ENCODE data around the gene ADCY1.

The ADCY1 gene

DNA sequence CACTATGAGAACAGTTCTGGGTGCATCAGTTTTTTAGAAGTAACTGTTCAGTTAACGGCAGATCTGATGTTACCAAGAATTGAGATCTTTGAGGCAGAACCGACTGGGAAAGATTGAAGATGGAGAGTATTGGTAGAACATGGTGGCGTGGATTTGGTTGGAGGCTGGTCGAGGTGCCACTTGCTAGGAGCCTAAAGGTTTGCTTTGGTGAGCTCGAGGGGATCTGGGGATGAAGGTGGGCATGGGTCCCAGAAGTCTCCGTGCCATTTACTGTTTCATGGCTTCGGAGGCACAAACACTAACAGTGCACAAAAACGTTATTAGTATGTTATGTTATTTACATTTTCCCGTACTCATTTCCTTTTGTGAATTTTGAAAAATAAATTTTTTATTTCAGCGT is 81.4 kb downstream of the ADCY1 start:
- Histone ChIP-seq H3K27ac (ENCODE audit: low read depth, low read length, severe bottlenecking) (no peak overlapping the region), H3K9me3 (ENCODE audit: control insufficient read depth, low read length) (no peaks in the 10 kb centered on the region), H3K4me3 (ENCODE audit: extremely low read depth, insufficient read depth, low read length, poor library complexity, severe bottlenecking) (no peak overlapping the region), H3K4me1 (ENCODE audit: control insufficient read depth, insufficient read depth, low read length, poor library complexity, severe bottlenecking) (no peaks in the 10 kb centered on the region), H3K36me3 (ENCODE audit: control insufficient read depth, insufficient read depth, low read length) (no peaks in the 10 kb centered on the region)
- WGBS, 2 experiments (ENCODE audit: insufficient coverage in 2 of 2), result 92 to 97% methylated on average over 3 to 6 of the region's 10 CpGs

DNA sequence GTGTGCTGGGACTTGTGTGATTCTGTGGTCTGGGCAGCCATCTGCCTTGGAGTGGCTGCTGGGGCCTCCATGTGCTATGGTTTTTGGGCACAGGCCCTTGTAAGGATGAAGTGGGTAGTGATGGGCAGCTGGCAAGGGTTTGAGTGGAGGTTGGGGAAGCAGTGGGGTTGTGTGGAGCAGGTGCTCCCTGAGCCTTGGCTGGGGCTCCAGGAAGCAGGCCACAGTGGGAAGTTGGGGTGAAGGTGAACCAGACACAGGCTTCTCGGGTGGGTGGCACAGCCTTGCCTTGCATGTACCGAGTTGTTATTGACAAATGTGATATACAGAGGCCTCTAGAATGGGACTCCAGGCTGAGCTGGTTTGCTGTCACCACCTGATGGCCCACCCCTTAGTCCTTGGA is 82.3 kb downstream of the ADCY1 start:
- Histone ChIP-seq H3K9me3 (ENCODE audit: control insufficient read depth, low read length) (no peaks in the 10 kb centered on the region), H3K27ac (ENCODE audit: low read depth, low read length, severe bottlenecking) (no peak overlapping the region), H3K4me1 (ENCODE audit: control insufficient read depth, insufficient read depth, low read length, poor library complexity, severe bottlenecking) (no peaks in the 10 kb centered on the region), H3K36me3 (ENCODE audit: control insufficient read depth, insufficient read depth, low read length) (no peaks in the 10 kb centered on the region), H3K4me3 (ENCODE audit: extremely low read depth, insufficient read depth, low read length, poor library complexity, severe bottlenecking) (no peak overlapping the region)
- WGBS, 2 experiments (ENCODE audit: insufficient coverage in 2 of 2), result 66 to 83% methylated on average over 2 of the region's 2 CpGs

DNA sequence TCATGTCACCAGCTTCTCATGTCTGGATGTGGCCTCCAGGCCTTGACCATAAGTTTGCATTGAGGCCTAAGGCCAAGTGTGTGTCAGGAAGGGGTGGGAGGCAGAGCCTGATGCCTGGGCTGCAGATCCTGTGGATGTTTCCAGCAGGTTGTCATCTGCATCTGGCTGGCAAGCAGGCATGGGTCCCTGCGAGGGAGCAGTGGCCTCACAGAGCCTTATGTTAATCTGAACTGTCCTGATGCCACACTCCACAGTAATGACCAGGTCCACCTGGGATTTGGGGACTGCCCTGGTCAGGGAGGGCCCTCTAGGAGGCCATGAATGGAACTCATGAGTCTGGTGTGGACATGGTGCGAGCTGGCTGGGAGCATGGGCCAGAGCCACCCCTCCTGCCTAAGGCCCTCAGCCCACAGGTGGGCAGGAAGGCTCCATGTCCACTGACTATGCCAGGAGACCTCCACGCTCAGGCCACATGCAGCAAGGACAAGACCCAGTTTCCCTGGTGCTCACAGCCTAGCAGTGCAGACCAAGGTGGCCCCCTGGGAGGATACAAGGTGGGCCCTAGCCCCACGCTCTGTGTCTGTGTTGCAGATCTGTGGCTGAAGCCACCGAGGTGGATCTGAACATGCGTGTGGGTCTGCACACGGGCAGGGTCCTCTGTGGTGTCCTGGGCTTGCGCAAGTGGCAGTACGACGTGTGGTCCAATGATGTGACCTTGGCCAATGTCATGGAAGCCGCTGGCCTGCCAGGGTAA is 83.1 kb downstream of the ADCY1 start:
- 95 to 96% methylated on average over 10 of the region's 11 CpGs for WGBS, 2 experiments (ENCODE audit: insufficient coverage in 2 of 2)
- Histone ChIP-seq H3K36me3 (ENCODE audit: control insufficient read depth, insufficient read depth, low read length) (no peaks in the 10 kb centered on the region), H3K4me3 (ENCODE audit: extremely low read depth, insufficient read depth, low read length, poor library complexity, severe bottlenecking) (no peak overlapping the region), H3K4me1 (ENCODE audit: control insufficient read depth, insufficient read depth, low read length, poor library complexity, severe bottlenecking) (no peaks in the 10 kb centered on the region), H3K9me3 (ENCODE audit: control insufficient read depth, low read length) (no peaks in the 10 kb centered on the region), H3K27ac (ENCODE audit: low read depth, low read length, severe bottlenecking) (no peak overlapping the region)

DNA sequence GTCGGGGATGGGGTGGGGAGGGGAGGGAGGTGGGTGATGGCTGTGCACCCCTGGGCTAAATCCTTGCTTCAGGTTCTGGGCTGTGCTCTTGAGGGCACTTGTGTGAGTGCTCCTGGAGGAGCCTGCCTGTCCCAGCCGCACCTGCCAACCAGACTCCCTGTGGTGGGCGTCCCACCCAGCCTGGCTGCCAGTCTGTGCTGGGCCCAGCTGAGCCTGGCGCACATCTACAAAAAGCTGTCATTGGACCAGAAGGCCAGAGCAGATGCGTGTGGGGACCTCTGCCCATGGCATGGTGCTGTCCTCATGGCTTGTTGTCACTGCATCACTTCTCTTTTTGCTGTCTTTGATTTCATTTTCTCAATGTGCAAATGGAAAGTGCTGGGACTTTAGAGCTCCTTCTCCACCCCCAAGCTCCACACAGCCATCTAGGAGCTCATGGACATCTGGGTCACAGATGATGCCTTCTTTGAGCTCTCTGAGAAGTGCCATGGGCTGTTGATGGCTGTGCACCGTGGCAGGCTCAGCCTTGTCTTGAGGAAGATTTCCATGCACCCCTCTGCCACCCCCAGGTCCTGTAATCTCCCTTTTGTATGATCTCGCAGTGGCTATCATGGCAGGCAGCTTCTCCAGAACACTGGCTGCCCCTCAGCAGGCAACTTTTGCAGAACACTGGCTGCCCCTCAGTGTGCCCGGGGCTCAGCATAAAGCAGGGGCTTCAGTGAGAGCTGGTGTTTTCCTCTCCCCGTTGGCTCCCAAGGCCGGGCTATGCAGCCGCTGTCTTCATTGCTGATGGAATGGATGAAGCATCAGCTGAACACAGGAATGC is 83.9 kb downstream of the ADCY1 start:
- no peak overlapping the region for H3K4me3 ChIP-seq (ENCODE audit: extremely low read depth, insufficient read depth, low read length, poor library complexity, severe bottlenecking)
- no peaks in the 10 kb centered on the region for H3K4me1 ChIP-seq (ENCODE audit: control insufficient read depth, insufficient read depth, low read length, poor library complexity, severe bottlenecking)
- 90% methylated on average over 8 to 11 of the region's 11 CpGs for WGBS, 2 experiments (ENCODE audit: insufficient coverage in 2 of 2)
- no peaks in the 10 kb centered on the region for H3K36me3 ChIP-seq (ENCODE audit: control insufficient read depth, insufficient read depth, low read length)
- no peak overlapping the region for H3K27ac ChIP-seq (ENCODE audit: low read depth, low read length, severe bottlenecking)
- no peaks in the 10 kb centered on the region for H3K9me3 ChIP-seq (ENCODE audit: control insufficient read depth, low read length)

DNA sequence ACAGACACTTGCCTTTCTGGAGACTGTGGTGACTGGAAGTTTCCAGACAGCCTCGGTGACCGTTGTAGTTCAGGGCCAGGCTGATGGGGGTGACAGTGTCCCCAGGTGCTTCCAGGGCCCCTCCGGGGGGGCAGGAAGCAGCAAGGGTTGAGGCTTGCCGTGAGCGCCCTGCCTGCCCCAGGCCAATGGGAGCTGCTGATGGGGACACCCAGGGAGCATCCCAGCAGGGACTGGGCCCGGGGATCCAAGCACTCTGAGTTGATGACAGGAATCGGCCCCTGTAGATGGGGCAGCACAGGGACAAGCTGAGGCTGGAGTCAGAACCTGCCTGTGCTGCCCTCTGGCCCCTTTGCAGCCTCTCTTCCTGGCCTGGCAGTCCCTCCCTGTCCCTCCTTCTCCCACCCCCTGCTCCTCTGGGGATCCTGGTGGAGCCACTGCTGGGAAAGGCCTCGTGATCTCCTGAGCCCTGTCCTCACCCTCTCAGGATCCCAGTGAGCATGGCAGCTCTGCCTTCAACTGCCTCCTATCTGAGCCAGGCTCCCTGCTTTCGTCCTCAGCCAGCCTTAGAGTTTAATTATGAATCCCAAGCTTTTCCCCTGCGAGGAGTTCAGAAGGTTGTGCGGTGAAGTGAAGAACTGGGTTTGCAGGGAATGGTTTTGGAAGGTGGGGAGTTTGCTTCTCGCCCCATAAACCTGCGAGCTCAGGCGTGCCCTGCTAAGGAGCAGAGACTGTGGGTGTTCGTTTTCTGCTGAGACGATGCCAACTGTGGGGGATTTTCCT is 84.7 kb downstream of the ADCY1 start:
- no peaks in the 10 kb centered on the region for H3K36me3 ChIP-seq (ENCODE audit: control insufficient read depth, insufficient read depth, low read length)
- H3K4me3 ChIP-seq (ENCODE audit: extremely low read depth, insufficient read depth, low read length, poor library complexity, severe bottlenecking), result no peak overlapping the region
- 88 to 91% methylated on average over 14 to 15 of the region's 16 CpGs for WGBS, 2 experiments (ENCODE audit: insufficient coverage in 2 of 2)

DNA sequence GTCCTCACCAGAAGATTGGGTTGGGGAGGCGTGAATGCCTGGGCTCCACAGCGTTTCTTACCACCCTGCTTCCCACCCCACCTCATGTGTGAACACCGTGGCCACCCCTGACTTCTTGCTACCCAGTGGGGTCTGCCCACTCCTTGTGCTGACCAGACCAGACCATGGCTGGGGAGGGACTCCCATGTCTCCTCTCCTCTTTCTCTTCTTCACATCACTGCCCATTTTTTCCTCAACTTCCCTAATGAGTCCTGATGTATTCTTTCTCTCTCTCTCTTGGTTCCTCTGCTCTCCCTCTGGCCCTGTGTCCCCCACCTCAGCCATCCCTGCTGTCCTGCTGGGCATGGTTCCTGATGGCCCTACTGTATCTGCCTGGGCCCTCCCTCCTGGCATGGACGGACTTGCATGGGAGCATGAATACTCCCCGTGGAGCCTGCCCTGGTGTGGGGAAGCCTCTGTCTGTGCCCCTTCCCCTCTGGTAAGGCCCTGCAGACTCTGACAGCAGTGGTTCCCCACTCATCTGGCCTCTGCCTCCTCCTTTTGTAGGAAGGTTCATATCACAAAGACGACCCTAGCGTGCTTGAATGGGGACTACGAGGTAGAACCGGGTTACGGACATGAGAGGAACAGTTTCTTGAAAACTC is 85.5 kb downstream of the ADCY1 start:
- 85 to 93% methylated on average over 8 to 10 of the region's 10 CpGs for WGBS, 2 experiments (ENCODE audit: insufficient coverage in 2 of 2)
- Histone ChIP-seq H3K36me3 (ENCODE audit: control insufficient read depth, insufficient read depth, low read length) (no peaks in the 10 kb centered on the region), H3K4me3 (ENCODE audit: extremely low read depth, insufficient read depth, low read length, poor library complexity, severe bottlenecking) (no peak overlapping the region), H3K27ac (ENCODE audit: low read depth, low read length, severe bottlenecking) (no peak overlapping the region), H3K9me3 (ENCODE audit: control insufficient read depth, low read length) (no peaks in the 10 kb centered on the region), H3K4me1 (ENCODE audit: control insufficient read depth, insufficient read depth, low read length, poor library complexity, severe bottlenecking) (no peaks in the 10 kb centered on the region)

More for the DNA sequence above, 84.7 kb downstream of the ADCY1 start:
- no peak overlapping the region for H3K27ac ChIP-seq (ENCODE audit: low read depth, low read length, severe bottlenecking)
- no peaks in the 10 kb centered on the region for H3K9me3 ChIP-seq (ENCODE audit: control insufficient read depth, low read length)
- no peaks in the 10 kb centered on the region for H3K4me1 ChIP-seq (ENCODE audit: control insufficient read depth, insufficient read depth, low read length, poor library complexity, severe bottlenecking)

DNA sequence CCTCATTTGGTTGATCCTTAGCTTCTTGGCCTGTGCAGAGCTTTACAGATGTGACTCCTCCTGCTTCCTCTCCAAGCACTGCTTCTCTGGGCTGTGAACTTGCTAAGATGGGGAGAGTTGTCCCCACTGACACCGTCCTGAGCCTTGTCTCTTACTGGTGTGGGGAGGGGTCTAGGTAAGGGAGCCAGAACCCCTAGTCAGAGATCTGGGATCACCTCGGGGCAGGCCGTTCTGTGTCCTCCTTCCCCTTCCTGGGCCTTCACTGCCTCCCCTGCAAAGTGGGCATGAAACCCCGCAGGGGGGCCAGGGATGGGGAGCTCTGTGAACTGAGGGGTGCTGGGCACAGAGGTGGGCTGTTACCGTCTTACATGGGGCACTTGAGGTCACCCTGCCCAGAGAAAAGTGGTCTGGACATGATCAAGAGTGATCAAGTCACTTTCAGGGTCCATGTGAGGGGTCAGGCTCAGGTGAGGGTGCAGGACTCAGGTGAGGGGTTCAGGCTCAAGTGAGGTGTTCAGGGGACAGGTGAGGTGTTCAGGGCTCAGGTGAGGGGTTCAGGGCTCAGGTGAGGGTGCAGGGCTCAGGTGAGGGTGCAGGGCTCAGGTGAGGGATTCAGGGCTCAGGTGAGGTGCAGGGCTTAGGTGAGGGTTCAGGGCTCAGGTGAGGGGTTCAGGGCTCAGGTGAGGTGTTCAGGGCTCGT is 86.2 kb downstream of the ADCY1 start:
- Histone ChIP-seq H3K36me3 (ENCODE audit: control insufficient read depth, insufficient read depth, low read length) (no peaks in the 10 kb centered on the region), H3K9me3 (ENCODE audit: control insufficient read depth, low read length) (no peaks in the 10 kb centered on the region), H3K4me3 (ENCODE audit: extremely low read depth, insufficient read depth, low read length, poor library complexity, severe bottlenecking) (no peak overlapping the region), H3K27ac (ENCODE audit: low read depth, low read length, severe bottlenecking) (no peak overlapping the region), H3K4me1 (ENCODE audit: control insufficient read depth, insufficient read depth, low read length, poor library complexity, severe bottlenecking) (no peaks in the 10 kb centered on the region)
- WGBS, 2 experiments (ENCODE audit: insufficient coverage in 2 of 2), result 83 to 87% methylated on average over 3 to 4 of the region's 6 CpGs

GRCh38 chr7:45660901-45661211 is 86.7 kb downstream of the ADCY1 start:
- Histone ChIP-seq H3K36me3 (ENCODE audit: control insufficient read depth, insufficient read depth, low read length) (no peaks in the 10 kb centered on the region), H3K4me1 (ENCODE audit: control insufficient read depth, insufficient read depth, low read length, poor library complexity, severe bottlenecking) (no peaks in the 10 kb centered on the region), H3K4me3 (ENCODE audit: extremely low read depth, insufficient read depth, low read length, poor library complexity, severe bottlenecking) (no peak overlapping the region), H3K9me3 (ENCODE audit: control insufficient read depth, low read length) (no peaks in the 10 kb centered on the region), H3K27ac (ENCODE audit: low read depth, low read length, severe bottlenecking) (no peak overlapping the region)
- WGBS, 2 experiments (ENCODE audit: insufficient coverage in 2 of 2), result 86% methylated on average over 1 of the region's 1 CpG

DNA sequence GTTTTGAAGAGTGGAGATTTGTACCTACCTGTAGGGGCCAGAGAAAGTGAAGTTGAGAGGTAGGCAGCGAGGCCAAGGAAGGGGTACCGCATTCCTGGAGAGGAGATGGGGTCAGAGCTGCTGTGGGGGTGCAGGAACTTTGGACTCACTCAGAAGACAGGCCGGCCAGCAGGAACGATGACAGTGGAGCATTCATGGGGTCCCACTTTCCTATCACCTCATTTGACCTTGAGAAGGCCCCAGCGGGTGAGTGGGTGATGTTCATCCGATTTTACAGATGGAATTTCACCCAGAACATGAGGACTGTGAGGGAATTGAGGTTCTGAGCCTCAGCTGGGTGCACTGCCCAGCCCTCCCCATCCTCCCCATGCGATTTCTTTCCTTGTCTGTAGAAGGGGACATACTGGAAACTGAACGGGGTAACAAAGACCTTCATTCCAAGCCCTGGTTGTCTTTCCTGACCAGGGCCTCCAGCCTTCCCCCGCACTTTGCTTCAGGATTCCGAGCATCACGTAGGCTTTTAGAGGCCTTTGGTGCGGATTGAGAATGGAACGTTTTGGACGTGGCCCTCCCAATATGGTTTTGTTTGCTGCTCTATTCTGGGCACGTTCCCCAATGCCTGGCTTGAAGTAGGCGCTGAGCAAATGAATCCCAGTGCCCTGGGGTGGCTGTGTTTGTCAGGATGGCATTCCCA is 87.3 kb downstream of the ADCY1 start:
- Histone ChIP-seq H3K27ac (ENCODE audit: low read depth, low read length, severe bottlenecking) (no peak overlapping the region), H3K9me3 (ENCODE audit: control insufficient read depth, low read length) (no peaks in the 10 kb centered on the region), H3K36me3 (ENCODE audit: control insufficient read depth, insufficient read depth, low read length) (no peaks in the 10 kb centered on the region), H3K4me3 (ENCODE audit: extremely low read depth, insufficient read depth, low read length, poor library complexity, severe bottlenecking) (no peak overlapping the region), H3K4me1 (ENCODE audit: control insufficient read depth, insufficient read depth, low read length, poor library complexity, severe bottlenecking) (no peaks in the 10 kb centered on the region)
- 88 to 96% methylated on average over 11 to 12 of the region's 16 CpGs for WGBS, 2 experiments (ENCODE audit: insufficient coverage in 2 of 2)

Measured in mesodermal cell (in vitro differentiated cells).